GM21423 (cell line): ENCODE results near the gene NYNRIN.

Experiments used
- ATAC-seq: cut with Tn5 transposase; IDR thresholded peaks from one replicate; pipeline ENCODE4 v1.9.1; 2021; ENCODE audit warnings: mild to moderate bottlenecking, moderate library complexity; ENCODE audit not compliant: unreplicated experiment

NYNRIN gene

DNA sequence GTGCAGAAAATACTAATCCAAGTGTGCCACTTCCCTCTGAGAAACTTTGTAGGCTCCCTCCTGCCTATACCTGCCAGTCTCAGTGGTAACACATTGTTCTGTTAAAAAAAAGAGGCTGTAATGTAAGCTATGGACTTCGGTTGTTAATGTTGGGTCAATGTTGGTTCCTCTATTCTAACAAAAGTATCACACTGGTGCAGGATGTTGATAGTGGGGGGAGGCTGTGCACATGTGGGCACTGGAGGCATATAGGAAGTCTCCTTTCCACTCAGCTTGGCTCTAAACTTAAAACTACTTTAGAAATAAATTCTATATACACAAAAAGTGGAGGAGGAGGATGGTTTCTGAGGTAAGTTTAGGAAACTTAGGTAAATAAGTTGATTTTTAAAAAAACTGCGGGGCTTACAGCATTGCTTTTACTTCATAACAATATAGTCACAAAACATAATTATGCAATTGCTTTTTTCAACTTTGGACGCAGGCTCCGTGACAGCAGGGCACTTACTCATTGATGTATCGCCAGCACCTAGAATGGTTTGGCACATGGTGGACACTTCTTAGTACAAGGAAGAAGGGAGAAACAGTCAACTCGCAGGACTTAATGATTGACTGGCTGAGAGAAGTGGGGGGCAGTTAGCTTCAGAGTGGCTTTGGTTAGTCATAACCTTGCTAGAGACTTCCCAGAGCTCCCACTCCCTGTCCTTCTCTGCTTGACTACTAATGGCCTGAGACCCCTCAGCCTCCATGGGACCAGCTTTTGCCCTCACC lies 7.9 kb upstream of the NYNRIN start:
- no peak for ATAC-seq

GRCh38 chr14:24392325-24393091 lies 6.3 kb upstream of the NYNRIN start:
- no peak for ATAC-seq

- ATAC-seq = no peak
These were observed 4.5 kb upstream of the NYNRIN start for GRCh38 chr14:24394275-24394674.

DNA sequence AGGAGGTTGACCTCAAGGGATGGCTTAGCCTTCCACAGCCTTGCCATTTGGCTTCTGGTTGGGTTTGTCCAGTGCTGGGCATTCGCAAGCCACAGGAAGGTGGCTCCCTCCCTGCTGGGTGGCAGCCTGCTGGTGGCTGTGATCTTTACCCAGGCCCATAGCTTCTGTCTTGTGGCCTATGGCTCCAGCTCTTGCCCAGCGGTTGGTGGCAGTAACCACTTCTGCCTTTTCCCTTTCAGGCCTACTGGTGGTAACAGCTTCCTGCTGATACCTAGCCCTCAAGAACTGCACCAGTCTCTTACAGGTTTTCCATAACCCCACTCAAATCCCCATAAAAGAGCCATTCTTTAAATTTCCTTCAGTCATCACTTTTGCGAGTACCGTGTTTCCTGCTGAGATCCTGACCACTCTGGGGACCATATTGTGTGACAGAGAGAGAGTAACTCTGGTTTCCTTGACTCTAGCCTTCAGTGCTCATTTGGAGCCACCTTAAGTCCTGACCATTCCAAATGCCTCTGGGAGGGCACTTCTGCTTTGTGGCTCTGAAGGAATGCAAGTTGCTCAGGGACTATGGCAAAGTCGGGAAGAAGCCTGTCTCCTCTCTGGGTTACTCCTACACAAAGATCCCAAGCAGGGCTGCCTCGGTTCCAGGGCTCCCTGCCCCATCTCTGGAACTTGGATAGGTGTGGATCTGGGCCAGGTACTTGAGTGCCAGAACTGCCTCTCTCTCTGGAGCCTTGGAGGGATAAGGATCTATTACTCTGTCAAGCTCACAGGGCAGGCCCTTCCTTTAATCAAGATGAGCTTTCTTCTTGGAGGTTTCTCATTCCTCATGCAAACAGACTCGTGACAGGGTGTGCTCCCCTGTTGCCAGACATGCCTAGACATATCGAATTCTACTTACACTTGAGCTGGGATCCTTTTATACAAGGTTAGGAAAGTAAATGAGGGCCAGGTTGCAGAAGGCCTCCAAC lies 2.9 kb upstream of the NYNRIN start:
- ATAC-seq = no peak

GRCh38 chr14:24397639-24398292 lies 1.0 kb upstream of the NYNRIN start:
- ATAC-seq = no peak

GRCh38 chr14:24398293-24398652 lies 530 bp upstream of the NYNRIN start:
- ATAC-seq = no peak

DNA sequence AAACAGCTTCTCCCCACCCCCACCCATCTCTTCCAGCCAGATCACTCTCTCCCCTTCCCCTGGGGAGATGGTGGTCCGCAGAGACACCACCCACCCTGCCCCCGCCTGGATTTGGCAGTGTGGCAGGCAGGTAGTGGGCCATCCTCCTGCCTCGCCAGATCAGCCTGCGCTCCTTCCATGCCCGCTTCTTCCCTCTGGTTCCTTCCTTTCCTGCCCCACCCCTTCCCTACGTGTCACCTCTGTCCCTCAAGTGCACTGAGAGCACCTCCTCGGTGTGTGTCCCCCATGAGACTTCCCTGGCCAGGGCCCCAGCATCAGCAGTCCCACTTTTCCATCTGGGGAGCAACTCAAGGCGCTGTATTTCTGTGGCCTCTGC lies 632 bp downstream of the NYNRIN start:
- no peak for ATAC-seq

DNA sequence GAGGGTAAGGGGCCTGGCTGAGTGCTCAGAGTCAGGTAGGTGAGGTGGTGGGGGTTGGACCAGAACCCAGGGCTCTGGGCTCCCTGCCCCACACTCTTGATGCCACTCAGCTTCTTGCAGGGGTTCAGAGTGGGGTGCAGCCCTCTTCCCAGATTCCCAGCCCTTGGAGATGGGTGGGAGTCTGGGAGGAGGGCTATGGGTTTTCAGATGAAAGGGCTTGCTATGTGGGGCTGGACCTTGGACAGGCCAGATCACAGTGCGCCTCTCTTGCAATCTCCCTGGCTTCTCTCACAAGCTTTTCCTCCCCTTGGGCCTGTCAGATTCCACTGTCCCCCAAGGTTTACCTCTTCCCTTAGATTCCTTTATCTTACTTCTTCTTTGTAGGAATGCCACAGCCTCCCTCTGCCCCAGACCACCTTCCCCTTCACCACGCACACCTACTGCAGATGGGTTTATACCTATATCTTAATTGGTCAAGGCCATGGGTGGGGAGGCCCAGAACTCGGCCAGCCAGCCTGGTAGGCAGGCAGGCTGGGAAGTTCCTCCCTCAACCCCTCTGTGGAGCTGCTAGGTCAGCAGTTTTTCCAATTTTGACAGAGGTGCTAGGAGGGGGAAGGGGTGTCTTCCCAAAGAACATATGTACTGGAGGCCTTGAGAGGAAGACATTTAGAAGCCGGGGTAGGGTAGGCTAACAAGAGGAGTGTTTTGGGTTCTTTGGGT lies 1.4 kb downstream of the NYNRIN start:
- ATAC-seq = no peak

GRCh38 chr14:24401810-24402702 lies 3.3 kb downstream of the NYNRIN start:
- no peak for ATAC-seq

DNA sequence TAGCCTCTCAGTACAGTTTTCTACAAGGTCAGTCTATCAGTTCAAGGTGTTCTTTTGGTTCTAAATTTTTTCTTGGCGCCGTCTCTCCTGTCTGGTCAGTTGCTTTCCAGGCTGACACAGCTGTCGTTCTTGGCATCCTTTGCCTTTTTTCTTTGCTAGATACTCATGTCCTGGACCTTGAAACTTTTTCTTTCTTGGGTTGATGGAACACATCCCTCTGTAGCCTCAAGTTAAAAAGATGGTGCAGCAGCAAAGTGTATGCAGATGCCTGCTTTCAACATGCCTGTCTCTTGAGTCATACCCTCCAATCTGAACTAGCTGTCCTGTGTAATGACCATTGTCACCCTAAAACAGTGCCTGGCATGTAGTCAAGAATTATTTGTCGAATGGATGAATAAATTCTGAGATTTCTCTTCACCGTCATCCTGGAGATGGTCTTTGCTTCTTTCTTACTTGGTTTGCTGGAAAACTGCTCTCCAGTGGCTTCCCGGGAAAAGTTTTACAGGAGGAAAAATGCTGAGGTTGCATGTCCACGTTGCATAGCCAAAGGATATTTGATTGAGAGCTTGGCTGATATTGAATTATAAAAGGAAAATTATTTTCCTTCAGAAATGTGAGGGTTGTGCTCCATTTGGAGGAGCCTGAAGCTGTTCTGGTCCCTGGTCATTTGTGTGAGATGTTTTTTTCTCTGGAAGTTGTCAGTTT lies 4.6 kb downstream of the NYNRIN start:
- no peak for ATAC-seq

DNA sequence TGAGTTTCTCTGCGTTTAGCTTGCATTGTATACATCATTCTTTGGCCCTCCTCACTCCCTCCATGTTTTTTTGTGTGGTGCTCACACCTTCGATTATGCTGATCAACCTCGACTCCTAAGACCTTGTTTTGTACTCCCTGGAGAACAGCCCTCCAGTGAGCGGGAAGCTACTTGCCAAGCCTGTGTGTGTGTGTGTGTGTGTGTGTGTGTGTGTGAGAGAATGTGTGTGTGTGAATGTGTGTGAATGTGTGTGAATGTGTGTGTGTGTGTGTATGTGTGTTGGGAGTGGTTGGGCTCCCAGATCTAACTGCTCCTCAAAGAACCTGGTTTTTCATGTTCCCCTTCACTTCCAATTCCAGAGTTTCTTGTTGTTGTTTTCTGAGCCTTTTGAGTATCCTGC lies 6.0 kb downstream of the NYNRIN start:
- no peak for ATAC-seq

- no peak for ATAC-seq
These were observed 7.6 kb downstream of the NYNRIN start for GRCh38 chr14:24406416-24406815.

- no peak for ATAC-seq
These were observed 9.0 kb downstream of the NYNRIN start for GRCh38 chr14:24407608-24408325.

- no peak for ATAC-seq
These were observed 10.0 kb downstream of the NYNRIN start for GRCh38 chr14:24408764-24409163.

DNA sequence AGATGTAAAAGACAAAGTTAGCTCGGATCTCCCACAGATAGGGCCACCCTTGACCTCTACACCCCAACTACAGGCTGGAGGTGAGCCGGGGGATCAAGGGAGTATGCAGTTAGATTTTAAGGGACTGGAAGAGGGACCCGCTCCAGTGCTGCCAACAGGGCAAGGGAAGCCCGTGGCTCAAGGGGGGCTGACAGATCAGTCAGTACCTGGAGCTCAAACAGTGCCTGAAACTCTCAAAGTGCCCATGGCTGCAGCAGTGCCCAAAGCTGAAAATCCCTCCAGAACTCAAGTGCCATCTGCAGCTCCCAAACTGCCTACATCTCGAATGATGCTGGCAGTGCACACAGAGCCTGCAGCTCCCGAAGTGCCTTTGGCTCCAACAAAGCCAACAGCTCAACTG lies 10.4 kb downstream of the NYNRIN start:
- ATAC-seq = no peak

DNA sequence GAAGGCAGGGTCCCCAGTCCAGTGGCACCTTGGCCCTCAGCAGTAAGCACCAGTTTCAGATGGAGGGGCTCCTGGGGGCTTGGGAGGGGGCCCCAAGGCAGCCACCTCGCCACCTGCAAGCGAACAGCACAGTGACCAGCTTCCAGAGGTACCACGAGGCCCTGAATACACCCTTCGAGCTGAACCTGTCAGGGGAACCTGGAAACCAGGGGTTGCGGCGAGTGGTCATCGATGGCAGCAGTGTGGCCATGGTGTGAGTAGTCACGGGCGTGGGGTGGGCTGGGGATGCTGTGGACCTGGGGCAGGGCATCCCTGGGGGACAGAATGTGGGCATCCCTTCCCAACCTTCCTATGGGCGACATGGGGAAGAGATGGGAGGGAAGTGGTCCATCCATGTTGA lies 11.2 kb downstream of the NYNRIN start:
- no peak for ATAC-seq

GRCh38 chr14:24411443-24412389 lies 12.9 kb downstream of the NYNRIN start:
- no peak for ATAC-seq
